ENCODE measurements around the gene TNFRSF8.
"Not testable (repeated sequence)": the region's sequence is repeated elsewhere in the genome, so short reads cannot be mapped to it uniquely, and the experiment has no call there.

The TNFRSF8 gene

GRCh38 chr1:12098786-12099185 lies 35.7 kb downstream of the TNFRSF8 start:
- Histone ChIP-seq H3K27me3 (ENCODE audit: insufficient read depth, low read length) (no peaks in the 10 kb centered on the region), H3K9ac (ENCODE audit: low read length) (no peak overlapping the region), H3K79me2 (ENCODE audit: insufficient read depth, low read length) (no peaks in the 10 kb centered on the region), H3K4me2 (ENCODE audit: low read length) (no peak overlapping the region), H3F3A (ENCODE audit: insufficient read depth, low read length) (no peaks in the 10 kb centered on the region), H3K4me3 (ENCODE audit: low read depth, low read length, poor library complexity, severe bottlenecking) (no peak overlapping the region), H3K9me3 (ENCODE audit: low read length) (0 out of 2 replicates have a peak, but pooled peaks cover 3% of the 10 kb centered on the region), H3K9me2 (ENCODE audit: low read depth, low read length) (no peaks in the 10 kb centered on the region), H3K27ac (ENCODE audit: low read depth, low read length, poor library complexity, severe bottlenecking) (no peak overlapping the region), H4K20me1 (ENCODE audit: insufficient read depth, low read length) (no peaks in the 10 kb centered on the region), H2AFZ (ENCODE audit: low read length) (no peak overlapping the region), H3K36me3 (ENCODE audit: insufficient read depth, low read length) (no peaks in the 10 kb centered on the region), H3K4me1 (ENCODE audit: insufficient read depth, low read length, severe bottlenecking) (no peaks in the 10 kb centered on the region)
- TF ChIP-seq CTCF (IDR thresholded peaks at IDR 0.05; ENCODE audit: low read length) (no peak), EZH2 (IDR thresholded peaks at IDR 0.05; ENCODE audit: borderline replicate concordance, low read length) (no peak)

GRCh38 chr1:12099610-12100009 lies 36.5 kb downstream of the TNFRSF8 start:
- H3K9ac ChIP-seq (ENCODE audit: low read length): no peak overlapping the region
- 0 out of 2 replicates have a peak, but pooled peaks cover 3% of the 10 kb centered on the region for H3K9me3 ChIP-seq (ENCODE audit: low read length)
- H3K4me1 ChIP-seq (ENCODE audit: insufficient read depth, low read length, severe bottlenecking): no peaks in the 10 kb centered on the region
- H3F3A ChIP-seq (ENCODE audit: insufficient read depth, low read length): no peaks in the 10 kb centered on the region
- H2AFZ ChIP-seq (ENCODE audit: low read length): no peak overlapping the region
- no peak overlapping the region for H3K4me3 ChIP-seq (ENCODE audit: low read depth, low read length, poor library complexity, severe bottlenecking)
- H3K79me2 ChIP-seq (ENCODE audit: insufficient read depth, low read length): no peaks in the 10 kb centered on the region
- H3K36me3 ChIP-seq (ENCODE audit: insufficient read depth, low read length): no peaks in the 10 kb centered on the region
- H3K27ac ChIP-seq (ENCODE audit: low read depth, low read length, poor library complexity, severe bottlenecking): no peak overlapping the region
- no peak overlapping the region for H3K4me2 ChIP-seq (ENCODE audit: low read length)
- H3K9me2 ChIP-seq (ENCODE audit: low read depth, low read length): no peaks in the 10 kb centered on the region
- TF ChIP-seq CTCF (IDR thresholded peaks at IDR 0.05; ENCODE audit: low read length) (no peak), EZH2 (IDR thresholded peaks at IDR 0.05; ENCODE audit: borderline replicate concordance, low read length) (no peak)
- no peaks in the 10 kb centered on the region for H3K27me3 ChIP-seq (ENCODE audit: insufficient read depth, low read length)
- no peaks in the 10 kb centered on the region for H4K20me1 ChIP-seq (ENCODE audit: insufficient read depth, low read length)

GRCh38 chr1:12100071-12100470 lies 37.0 kb downstream of the TNFRSF8 start:
- Histone ChIP-seq H3K9me3 (ENCODE audit: low read length) (0 out of 2 replicates have a peak, but pooled peaks cover 3% of the 10 kb centered on the region), H3K4me2 (ENCODE audit: low read length) (no peak overlapping the region), H3K36me3 (ENCODE audit: insufficient read depth, low read length) (no peaks in the 10 kb centered on the region), H3K27ac (ENCODE audit: low read depth, low read length, poor library complexity, severe bottlenecking) (no peak overlapping the region), H3K27me3 (ENCODE audit: insufficient read depth, low read length) (no peaks in the 10 kb centered on the region), H2AFZ (ENCODE audit: low read length) (no peak overlapping the region), H3K4me3 (ENCODE audit: low read depth, low read length, poor library complexity, severe bottlenecking) (no peak overlapping the region), H3K4me1 (ENCODE audit: insufficient read depth, low read length, severe bottlenecking) (no peaks in the 10 kb centered on the region), H3F3A (ENCODE audit: insufficient read depth, low read length) (no peaks in the 10 kb centered on the region), H3K9me2 (ENCODE audit: low read depth, low read length) (no peaks in the 10 kb centered on the region), H3K79me2 (ENCODE audit: insufficient read depth, low read length) (no peaks in the 10 kb centered on the region), H4K20me1 (ENCODE audit: insufficient read depth, low read length) (no peaks in the 10 kb centered on the region), H3K9ac (ENCODE audit: low read length) (no peak overlapping the region)
- no peak for TF ChIP-seq EZH2 (IDR thresholded peaks at IDR 0.05; ENCODE audit: borderline replicate concordance, low read length)
- no peak for TF ChIP-seq CTCF (IDR thresholded peaks at IDR 0.05; ENCODE audit: low read length)

GRCh38 chr1:12101120-12101519 lies 38.0 kb downstream of the TNFRSF8 start:
- H3K79me2 ChIP-seq (ENCODE audit: insufficient read depth, low read length); H3K4me1 ChIP-seq (ENCODE audit: insufficient read depth, low read length, severe bottlenecking); H3K4me2 ChIP-seq (ENCODE audit: low read length); H3K9me2 ChIP-seq (ENCODE audit: low read depth, low read length); H3K27me3 ChIP-seq (ENCODE audit: insufficient read depth, low read length); H3K4me3 ChIP-seq (ENCODE audit: low read depth, low read length, poor library complexity, severe bottlenecking); H3K27ac ChIP-seq (ENCODE audit: low read depth, low read length, poor library complexity, severe bottlenecking); H3F3A ChIP-seq (ENCODE audit: insufficient read depth, low read length); H3K36me3 ChIP-seq (ENCODE audit: insufficient read depth, low read length); H3K9me3 ChIP-seq (ENCODE audit: low read length); H2AFZ ChIP-seq (ENCODE audit: low read length); H3K9ac ChIP-seq (ENCODE audit: low read length); H4K20me1 ChIP-seq (ENCODE audit: insufficient read depth, low read length): not testable (repeated sequence)
